Activated naive CD4-positive, alpha-beta T cell treated with anti-CD3 and anti-CD28 coated beads for 36 hours (primary cell): Measurements from ENCODE around the gene ANKRD1. TPM values are rescaled to one million over a fixed set of nuclear protein-coding genes. Genes with fewer than 3 reads are reported as not detected.
"Not testable (repeated sequence)": the region's sequence is repeated elsewhere in the genome, so short reads cannot be mapped to it uniquely, and the experiment has no call there.

ENCODE experiments used
- CTCF ChIA-PET: fragments of 350-600 bp; sonication (Branson Sonifier 250); formaldehyde crosslinking; loops from one replicate; lab custom pipeline; 2021; ENCODE audit warnings: antibody characterized with exemption; lab: Charles Lee
- DNase-seq: peaks from one replicate; pipeline ENCODE4 v3.0.0-alpha.2; 2020
- H3K27ac Mint-ChIP-seq: one replicate; pipeline ENCODE4 v1.8.0; 2021; ENCODE audit warnings: mild to moderate bottlenecking, mixed read lengths
- H3K27me3 Mint-ChIP-seq: one replicate; pipeline ENCODE4 v1.8.0; 2021; ENCODE audit warnings: low read depth, mixed read lengths
- H3K36me3 Mint-ChIP-seq: one replicate; pipeline ENCODE4 v1.8.0; 2021; ENCODE audit warnings: low read depth, mixed read lengths
- H3K4me1 Mint-ChIP-seq: one replicate; pipeline ENCODE4 v1.8.0; 2021; ENCODE audit warnings: low read depth, mixed read lengths
- H3K4me3 Mint-ChIP-seq: one replicate; pipeline ENCODE4 v1.8.0; 2021; ENCODE audit warnings: mild to moderate bottlenecking, moderate library complexity, mixed read lengths
- H3K9me3 Mint-ChIP-seq: one replicate; pipeline ENCODE4 v1.8.0; 2021; ENCODE audit warnings: mixed read lengths
- intact Hi-C: fragments of 100-400 bp; cut with micrococcal nuclease; formaldehyde crosslinking; loops from one replicate; pipeline ENCODE4 v1.15.1; 2023
- total RNA-seq, 2 experiments: library from RNA; stranded (reverse); gene quantifications; one replicate each; pipeline ENCODE4 v1.2.3, GENCODE V29; 2021

Gene ANKRD1
- total RNA-seq, 2 experiments from 2014 or later: not detected

DNA sequence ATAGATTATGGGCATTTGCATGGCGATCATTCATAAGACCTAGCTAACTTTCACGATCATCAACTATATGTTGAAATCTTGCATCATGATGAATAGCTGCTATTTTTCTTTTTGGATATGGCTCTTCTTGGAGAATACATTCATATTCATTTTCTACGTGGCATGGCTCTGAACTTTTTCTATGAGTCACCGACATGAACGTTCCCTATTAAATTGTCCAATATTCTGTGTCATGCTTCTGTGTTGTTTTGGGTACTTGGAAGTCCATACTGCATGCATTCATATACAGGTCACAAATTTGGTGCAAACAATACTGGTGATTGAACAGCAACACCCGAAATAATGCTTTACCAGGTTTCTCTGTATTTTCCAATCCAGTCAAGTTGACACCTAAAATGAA lies 37.9 kb upstream of the ANKRD1 start:
- CTCF ChIA-PET: interaction anchor here (0.5 to 0.8 kb wide), 3 partner anchors 12 to 834 kb away, joined by 3 to 5 read pairs (median 3); no protein-coding TSS in a partner anchor

DNA sequence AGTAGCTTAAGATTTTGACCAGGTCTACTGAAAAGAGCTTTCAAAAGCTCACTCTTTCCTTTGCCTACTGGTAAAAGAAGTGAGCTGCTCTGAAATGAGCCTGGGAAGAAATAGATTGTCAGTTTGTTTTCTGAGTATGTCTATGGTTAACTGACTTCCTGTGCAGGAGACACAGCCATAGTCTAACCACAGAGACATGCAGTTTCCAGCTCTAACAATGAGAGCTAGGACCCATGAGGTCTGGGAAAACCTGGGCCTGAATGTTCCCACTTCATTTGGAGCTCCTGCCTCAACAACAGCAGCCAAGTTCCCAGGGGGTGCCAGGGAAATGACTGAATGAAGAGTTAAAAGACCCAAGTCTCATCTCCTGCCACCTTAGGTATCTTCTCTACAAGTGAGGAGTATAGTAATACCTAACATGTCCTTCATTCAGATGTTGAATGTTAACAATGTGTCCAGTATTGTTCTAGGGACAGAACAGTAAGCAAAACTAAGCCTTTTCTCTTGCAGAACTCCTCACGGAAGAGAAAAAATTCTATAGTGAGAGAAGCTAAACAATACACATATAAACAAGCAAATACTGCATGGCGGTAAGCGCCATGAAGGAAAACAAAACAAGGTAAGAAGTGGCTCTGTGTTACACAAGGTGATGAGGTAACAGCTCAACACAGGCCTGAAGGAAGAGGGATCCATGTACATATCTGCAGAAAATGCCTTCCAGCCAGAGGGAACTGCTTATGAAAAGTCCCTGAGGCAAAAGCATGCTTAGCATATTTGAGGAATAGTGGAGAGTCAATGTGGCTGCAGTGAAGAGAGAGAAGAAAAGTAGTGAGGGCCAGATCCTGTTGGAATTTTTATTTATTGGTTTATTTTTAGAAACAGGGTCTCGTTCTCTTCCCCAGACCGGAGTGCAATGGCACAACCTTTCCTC lies 26.4 kb upstream of the ANKRD1 start:
- intact Hi-C loops: no loop called here
- peaks cover 9% of the 10 kb centered on the region for H3K4me1 Mint-ChIP-seq
- H3K36me3 Mint-ChIP-seq: no peaks in the 10 kb centered on the region
- H3K27me3 Mint-ChIP-seq: no peaks in the 10 kb centered on the region
- no peak overlapping the region for H3K27ac Mint-ChIP-seq
- CTCF ChIA-PET: interaction anchor here (0.7 to 1.5 kb wide), 5 partner anchors 11 to 353 kb away, joined by 3 to 5 read pairs (median 3); no protein-coding TSS in a partner anchor
- no peaks in the 10 kb centered on the region for H3K9me3 Mint-ChIP-seq
- peak; percentile 8 for DNase-seq
- no peak overlapping the region for H3K4me3 Mint-ChIP-seq

More for the DNA sequence above, 37.9 kb upstream of the ANKRD1 start:
- no peaks in the 10 kb centered on the region for H3K36me3 Mint-ChIP-seq
- intact Hi-C loops: no loop called here
- H3K9me3 Mint-ChIP-seq: no peaks in the 10 kb centered on the region
- H3K4me1 Mint-ChIP-seq: no peaks in the 10 kb centered on the region
- DNase-seq: no peak
- no peak overlapping the region for H3K27ac Mint-ChIP-seq
- no peaks in the 10 kb centered on the region for H3K27me3 Mint-ChIP-seq
- H3K4me3 Mint-ChIP-seq: no peak overlapping the region

DNA sequence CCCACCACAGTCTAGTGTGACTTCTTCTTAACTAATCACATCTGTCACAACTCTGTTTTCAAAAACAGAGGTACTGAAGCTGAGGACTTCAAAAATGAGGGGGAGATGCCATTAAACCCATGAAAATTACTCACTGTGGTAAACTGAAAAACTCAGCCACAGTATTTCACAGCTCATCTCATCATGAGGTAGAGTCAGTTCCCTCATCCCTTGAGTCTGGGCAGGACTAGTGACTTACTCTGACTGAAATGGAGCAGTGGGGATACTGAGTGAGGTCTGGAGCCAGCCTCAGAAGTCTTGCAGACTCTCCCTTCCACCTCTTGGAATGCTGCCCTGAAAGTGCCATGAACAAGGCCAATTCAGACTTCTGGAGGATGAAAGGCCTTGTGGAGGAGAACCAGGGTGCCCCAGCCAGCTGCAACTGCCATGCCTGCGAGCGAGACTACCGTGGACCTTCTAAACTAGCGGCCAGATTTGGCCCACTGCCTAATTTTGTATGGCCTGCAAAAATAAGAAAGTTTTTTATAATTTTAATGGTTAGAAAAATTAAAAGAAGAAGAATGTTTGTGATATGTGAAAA lies 24.7 kb upstream of the ANKRD1 start:
- Mint-ChIP-seq H3K27me3 (no peaks in the 10 kb centered on the region), H3K4me1 (peaks cover 9% of the 10 kb centered on the region), H3K4me3 (no peak overlapping the region), H3K36me3 (no peaks in the 10 kb centered on the region), H3K27ac (no peak overlapping the region), H3K9me3 (no peaks in the 10 kb centered on the region)
- CTCF ChIA-PET: no interaction called here
- intact Hi-C loops: no loop called here
- no peak for DNase-seq

DNA sequence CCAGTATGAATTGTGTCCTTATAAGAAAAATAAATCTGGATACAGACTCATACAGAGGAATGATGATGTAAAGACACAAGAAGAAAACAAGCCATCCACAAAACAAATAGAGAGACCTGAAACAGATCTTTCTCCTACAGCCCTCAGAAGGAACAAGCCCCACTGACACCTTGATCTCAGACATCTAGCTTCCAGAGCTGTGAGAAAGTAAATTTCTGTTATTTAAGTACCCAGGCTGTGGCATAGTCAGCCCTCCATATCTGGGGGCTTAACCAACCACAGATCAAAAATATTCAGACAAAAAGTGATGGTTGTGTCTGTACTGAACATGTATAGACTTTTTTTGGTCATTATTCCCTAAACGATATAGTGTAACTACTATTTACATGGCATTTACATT lies 23.9 kb upstream of the ANKRD1 start:
- H3K9me3 Mint-ChIP-seq: no peaks in the 10 kb centered on the region
- CTCF ChIA-PET: no interaction called here
- no peak overlapping the region for H3K27ac Mint-ChIP-seq
- DNase-seq: no peak
- intact Hi-C loops: no loop called here
- H3K4me1 Mint-ChIP-seq: peaks cover 9% of the 10 kb centered on the region
- H3K36me3 Mint-ChIP-seq: no peaks in the 10 kb centered on the region
- H3K4me3 Mint-ChIP-seq: no peak overlapping the region
- no peaks in the 10 kb centered on the region for H3K27me3 Mint-ChIP-seq

DNA sequence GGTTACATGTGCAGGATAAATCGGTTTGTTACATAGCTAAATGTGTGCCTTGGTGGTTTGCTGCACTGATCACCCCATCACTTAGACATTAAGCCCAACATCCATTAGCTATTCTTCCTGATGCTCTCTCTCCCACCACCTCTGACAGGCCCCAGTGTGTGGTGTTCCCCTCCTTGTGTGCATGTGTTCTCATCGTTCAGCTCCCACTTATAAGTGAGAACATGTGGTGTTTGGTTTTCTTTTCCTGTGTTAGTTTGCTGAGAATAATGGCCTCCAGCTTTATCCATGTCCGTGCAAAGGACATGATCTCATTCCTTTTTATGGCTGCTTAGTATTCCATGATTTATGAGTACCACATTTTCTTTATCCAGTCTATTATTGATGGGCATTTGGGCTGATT lies 22.1 kb upstream of the ANKRD1 start:
- H3K9me3 Mint-ChIP-seq, H3K36me3 Mint-ChIP-seq, DNase-seq, H3K27ac Mint-ChIP-seq, intact Hi-C loops, H3K4me1 Mint-ChIP-seq, H3K4me3 Mint-ChIP-seq, H3K27me3 Mint-ChIP-seq: not testable (repeated sequence)
- CTCF ChIA-PET: interaction anchor here (1.4 kb wide), 1 partner anchor 62 kb away, joined by 5 read pairs; no protein-coding TSS in a partner anchor

DNA sequence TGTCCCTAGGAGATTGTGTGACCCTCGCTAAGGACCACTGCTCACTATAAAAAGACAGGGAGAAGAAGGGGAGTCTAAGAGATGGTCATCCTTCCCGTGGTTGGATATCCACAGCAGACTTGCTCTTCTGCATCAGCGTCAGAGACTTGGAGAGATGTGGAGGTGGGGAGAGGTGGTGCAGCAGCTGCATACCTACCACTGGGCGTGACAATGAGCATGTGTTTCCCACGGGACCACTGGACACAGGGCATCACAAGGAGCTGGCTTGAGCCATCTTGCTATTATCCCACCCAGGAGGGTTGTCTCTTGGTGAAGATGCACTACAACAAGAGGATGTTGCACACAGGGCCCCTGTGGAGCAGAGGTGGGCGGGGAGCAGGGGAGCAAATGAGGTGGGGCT lies 18.8 kb upstream of the ANKRD1 start:
- Mint-ChIP-seq H3K4me3 (no peak overlapping the region), H3K27ac (no peak overlapping the region), H3K27me3 (peaks cover 3% of the 10 kb centered on the region), H3K4me1 (peaks cover 2% of the 10 kb centered on the region), H3K36me3 (no peaks in the 10 kb centered on the region), H3K9me3 (no peaks in the 10 kb centered on the region)
- DNase-seq: no peak
- CTCF ChIA-PET: no interaction called here
- intact Hi-C loops: no loop called here

DNA sequence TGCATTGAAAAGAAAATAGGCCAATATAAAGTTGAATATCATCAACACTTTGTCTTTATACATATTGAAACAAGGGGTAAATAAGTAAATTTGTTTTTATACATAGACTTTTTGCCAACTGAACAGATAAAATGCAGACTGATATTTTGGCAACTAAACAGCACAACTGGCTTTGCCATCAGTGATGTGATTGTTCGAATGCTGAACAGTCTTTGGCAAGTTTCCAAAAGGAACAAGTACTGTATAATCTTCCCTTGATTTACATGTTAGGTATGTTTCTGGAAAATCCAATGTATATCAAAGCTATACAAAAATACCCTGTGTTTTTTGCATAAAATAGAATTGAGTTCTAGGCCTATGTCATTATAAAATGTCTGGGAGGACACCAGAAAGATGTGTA lies 18.2 kb upstream of the ANKRD1 start:
- no peaks in the 10 kb centered on the region for H3K36me3 Mint-ChIP-seq
- CTCF ChIA-PET: no interaction called here
- intact Hi-C loops: no loop called here
- H3K4me3 Mint-ChIP-seq: no peak overlapping the region
- peaks cover 3% of the 10 kb centered on the region for H3K27me3 Mint-ChIP-seq
- no peak for DNase-seq
- no peaks in the 10 kb centered on the region for H3K9me3 Mint-ChIP-seq
- peaks cover 2% of the 10 kb centered on the region for H3K4me1 Mint-ChIP-seq
- H3K27ac Mint-ChIP-seq: no peak overlapping the region

DNA sequence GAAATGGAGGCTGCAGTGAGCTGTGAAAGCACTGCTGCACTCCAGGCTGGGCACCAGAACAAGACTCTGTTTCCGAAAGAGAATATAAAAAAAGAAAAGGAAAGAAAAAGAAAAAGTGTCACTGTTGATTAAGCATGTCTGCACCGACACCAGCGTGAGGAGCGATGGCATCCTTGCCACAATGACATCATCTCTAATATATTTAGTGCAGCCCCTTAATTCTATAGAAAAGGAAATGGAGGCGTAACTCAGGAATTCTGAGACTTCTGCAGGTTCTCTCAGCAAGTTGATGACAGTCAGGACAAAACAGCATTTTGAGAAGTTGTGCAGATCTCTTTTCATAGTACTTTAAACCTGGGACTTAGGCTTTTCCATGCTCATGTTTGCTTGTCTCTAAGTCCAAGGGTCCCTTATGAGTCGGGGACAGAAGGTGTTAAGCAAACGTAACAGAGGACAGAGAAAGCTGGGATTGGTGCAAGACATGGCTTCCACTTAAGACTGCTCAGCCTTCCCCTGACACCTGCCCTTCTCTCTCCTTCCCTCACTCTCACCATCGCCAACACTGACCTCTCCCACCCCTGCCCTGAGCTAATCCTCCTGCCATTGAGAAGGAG lies 16.9 kb upstream of the ANKRD1 start:
- Mint-ChIP-seq H3K9me3 (no peaks in the 10 kb centered on the region), H3K36me3 (no peaks in the 10 kb centered on the region), H3K4me1 (peaks cover 2% of the 10 kb centered on the region), H3K27ac (no peak overlapping the region), H3K4me3 (no peak overlapping the region), H3K27me3 (peaks cover 3% of the 10 kb centered on the region)
- no peak for DNase-seq
- CTCF ChIA-PET: no interaction called here
- intact Hi-C loops: no loop called here

DNA sequence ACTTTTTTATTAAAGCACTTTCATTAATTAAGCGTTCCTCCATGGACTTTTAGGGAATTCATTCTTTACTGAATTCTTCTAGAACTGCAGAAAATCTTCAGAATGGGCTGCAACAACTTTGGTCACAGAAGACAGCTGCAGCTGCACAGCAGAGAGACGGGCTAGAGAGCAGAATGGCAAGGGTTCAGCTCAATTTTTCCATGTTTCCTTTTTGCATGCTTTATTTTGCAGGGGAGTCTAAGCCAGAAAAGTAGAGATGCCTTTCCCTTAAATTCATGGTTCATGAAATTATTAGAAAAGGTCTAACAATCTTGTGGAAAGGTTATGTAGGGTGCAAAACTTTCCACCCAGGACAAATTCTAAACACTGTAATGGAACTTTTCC lies 15.4 kb upstream of the ANKRD1 start:
- Mint-ChIP-seq H3K27me3 (peaks cover 3% of the 10 kb centered on the region), H3K36me3 (no peaks in the 10 kb centered on the region), H3K4me1 (peaks cover 2% of the 10 kb centered on the region), H3K9me3 (no peaks in the 10 kb centered on the region), H3K27ac (no peak overlapping the region), H3K4me3 (no peak overlapping the region)
- CTCF ChIA-PET: interaction anchor here (0.5 kb wide), 1 partner anchor 57 kb away, joined by 3 read pairs; no protein-coding TSS in a partner anchor
- intact Hi-C loops: no loop called here
- no peak for DNase-seq

DNA sequence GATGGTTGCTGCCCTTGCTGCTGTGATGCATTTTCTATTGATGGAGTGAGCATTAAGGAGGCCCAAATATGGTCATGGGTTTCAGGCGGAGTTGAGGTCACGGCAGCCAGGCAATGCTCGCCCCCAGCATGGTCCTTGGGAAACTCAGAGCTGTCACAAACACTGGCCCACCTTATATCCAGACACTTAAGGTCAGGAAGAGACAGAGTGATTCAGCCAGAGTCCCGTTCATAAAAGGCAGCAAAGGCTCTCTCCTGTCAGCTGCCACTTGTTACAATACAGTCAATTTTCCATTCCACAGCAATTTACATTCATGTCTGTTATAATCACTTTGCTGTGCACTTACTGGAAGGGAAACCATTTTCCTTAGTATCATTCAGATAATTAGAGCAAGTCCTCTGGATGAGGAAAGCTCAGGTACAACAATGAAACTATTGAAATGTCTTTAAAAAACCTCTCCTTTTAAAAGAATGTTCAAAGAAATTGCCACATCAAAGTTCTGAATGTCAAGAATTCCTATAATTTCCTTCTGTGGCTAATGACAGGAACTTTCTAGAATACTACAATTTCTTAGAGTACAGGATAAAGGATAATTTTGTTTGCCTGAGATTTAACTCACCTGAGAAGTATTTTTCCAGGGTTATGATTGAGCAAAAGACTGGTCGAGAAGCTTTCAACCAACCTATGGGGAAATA lies 14.8 kb upstream of the ANKRD1 start:
- no peak overlapping the region for H3K27ac Mint-ChIP-seq
- H3K9me3 Mint-ChIP-seq: no peaks in the 10 kb centered on the region
- H3K4me3 Mint-ChIP-seq: no peak overlapping the region
- peaks cover 2% of the 10 kb centered on the region for H3K4me1 Mint-ChIP-seq
- intact Hi-C loops: no loop called here
- DNase-seq: no peak
- H3K36me3 Mint-ChIP-seq: no peaks in the 10 kb centered on the region
- H3K27me3 Mint-ChIP-seq: peaks cover 3% of the 10 kb centered on the region
- CTCF ChIA-PET: interaction anchor here (0.5 kb wide), 1 partner anchor 56 kb away, joined by 3 read pairs; no protein-coding TSS in a partner anchor

DNA sequence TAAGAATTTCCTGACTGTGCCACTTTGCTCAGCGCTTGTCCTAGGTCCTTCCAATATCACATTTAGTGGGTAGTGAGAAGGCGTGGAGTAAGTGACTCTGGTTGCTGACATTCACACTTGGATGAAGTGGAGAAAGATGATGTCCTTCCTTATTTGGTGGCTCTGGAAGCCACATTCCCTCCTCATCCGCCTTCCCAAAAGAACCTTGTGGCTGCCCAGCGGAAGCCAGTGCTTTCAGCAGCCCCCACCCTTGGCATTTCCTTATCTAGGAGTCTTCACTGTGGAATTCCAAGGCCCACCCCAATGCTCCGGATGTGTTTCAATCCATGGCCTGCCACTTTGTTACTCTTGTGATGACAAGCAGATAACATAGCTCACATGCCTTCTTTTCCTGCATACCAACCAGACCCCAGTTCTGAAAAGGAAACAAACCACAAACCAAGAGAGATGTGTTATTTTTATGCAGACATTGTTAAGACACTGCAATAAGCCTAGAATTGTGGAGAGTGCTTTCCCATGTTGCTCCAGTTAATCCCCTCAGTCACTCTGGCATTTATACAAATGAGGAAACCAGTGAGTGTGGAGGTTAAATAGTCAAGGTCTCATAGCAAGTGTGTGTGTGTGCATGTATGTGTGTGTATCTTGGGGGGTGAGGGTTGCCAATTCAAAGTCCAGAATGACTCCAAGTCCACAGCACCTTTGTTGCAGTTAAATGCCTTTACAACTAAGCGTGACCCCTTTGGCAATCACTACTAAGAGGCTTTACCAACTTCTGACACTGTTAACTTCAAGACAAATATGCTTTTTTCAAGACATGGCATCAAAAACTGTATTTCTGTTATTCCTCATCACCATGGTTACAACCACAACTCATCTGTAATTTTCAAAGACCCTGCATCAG lies 10.3 kb upstream of the ANKRD1 start:
- intact Hi-C loops: no loop called here

More for the DNA sequence above, 10.3 kb upstream of the ANKRD1 start:
- Mint-ChIP-seq H3K27me3 (peaks cover 8% of the 10 kb centered on the region), H3K4me1 (peaks cover 2% of the 10 kb centered on the region), H3K36me3 (no peaks in the 10 kb centered on the region), H3K27ac (no peak overlapping the region), H3K9me3 (no peaks in the 10 kb centered on the region), H3K4me3 (no peak overlapping the region)
- DNase-seq: no peak
- CTCF ChIA-PET: no interaction called here
